ENCODE data around the gene ARMC7.
A peak's percentile ranks its signal among the peaks of the same experiment; 100 is the strongest.
"Not testable (repeated sequence)": the region's sequence is repeated elsewhere in the genome, so short reads cannot be mapped to it uniquely, and the experiment has no call there.

ARMC7 gene

GRCh38 chr17:75130059-75130631, 20.4 kb downstream of the ARMC7 start:
- no peak for DNase-seq

DNA sequence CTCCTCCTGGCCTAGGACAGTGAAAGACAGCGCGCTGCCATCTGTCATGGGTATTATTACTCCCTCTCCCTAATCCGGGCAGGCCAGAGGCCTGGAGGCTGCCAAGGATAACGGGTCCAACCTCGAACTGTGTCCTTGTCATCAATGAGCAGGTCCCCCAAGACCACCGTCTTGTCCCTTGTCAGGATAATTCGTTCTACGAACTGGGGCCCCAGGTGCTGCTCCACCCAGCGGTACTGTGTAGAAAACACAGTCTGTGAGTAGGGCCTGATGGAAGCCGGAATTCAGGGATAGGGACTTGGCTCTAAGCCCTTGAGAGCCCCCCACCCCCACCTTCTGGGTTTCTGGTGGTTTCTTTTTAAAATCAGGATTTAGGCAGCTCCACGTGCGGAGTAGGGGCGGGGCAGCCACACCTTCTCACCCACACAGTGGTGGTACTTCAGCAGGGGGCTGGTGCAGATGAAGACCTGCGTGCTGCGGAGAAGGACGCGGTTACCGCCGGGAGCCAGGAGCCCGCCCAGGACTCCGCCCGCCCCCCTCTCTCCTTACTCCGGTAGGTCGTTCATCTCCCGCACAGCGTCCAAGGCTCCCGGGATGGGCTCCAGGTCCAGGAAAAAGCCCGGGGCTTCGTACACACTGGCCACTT, 21.0 kb downstream of the ARMC7 start:
- peak in 3 of 5 experiments; percentile 18 to 63 (median 32) for DNase-seq

DNA sequence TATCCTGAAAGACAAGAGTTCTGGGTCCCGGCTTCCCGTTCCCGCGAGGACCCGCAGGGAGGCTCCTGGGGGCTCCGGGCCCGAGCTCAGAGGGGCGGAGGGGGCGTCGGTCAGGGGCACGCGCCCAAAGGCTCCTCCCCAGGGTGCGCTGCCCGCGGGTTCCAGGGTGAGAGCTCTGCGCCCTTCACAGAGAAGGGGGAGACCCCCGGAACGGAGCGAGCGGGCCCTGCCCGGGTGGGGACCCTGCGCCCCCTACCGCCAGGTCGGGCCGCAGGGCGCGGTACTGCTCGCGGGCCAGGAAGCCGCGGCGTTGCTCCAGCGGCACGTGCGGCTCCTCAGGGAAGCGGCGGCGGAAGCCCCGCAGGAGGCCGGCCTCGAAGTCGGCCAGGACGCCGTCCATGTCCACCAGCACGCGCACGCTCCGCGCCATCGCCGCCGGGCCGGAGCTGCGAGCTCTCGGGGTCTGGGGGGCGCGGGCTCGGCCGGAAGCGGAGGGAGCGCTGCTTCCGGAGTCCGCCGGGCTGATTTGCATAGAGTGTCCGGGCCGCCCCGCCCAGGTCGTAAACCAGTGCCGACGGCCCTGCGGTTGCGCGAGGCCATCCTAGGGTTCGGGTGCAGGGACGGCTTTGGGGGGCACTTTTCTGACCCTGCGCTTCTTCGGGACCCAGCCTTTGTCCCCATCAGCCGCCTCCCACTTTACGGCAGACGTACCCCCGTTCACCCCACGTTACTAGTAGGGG, 21.7 kb downstream of the ARMC7 start, which contains the start of gene NT5C:
Gene NT5C (minus strand): TSS at position 465 of the 740 bp plus-strand sequence. CDS start 35 bp downstream, at position 430.
- DNase-seq = peak; percentile 31 to 77 (median 39)

DNA sequence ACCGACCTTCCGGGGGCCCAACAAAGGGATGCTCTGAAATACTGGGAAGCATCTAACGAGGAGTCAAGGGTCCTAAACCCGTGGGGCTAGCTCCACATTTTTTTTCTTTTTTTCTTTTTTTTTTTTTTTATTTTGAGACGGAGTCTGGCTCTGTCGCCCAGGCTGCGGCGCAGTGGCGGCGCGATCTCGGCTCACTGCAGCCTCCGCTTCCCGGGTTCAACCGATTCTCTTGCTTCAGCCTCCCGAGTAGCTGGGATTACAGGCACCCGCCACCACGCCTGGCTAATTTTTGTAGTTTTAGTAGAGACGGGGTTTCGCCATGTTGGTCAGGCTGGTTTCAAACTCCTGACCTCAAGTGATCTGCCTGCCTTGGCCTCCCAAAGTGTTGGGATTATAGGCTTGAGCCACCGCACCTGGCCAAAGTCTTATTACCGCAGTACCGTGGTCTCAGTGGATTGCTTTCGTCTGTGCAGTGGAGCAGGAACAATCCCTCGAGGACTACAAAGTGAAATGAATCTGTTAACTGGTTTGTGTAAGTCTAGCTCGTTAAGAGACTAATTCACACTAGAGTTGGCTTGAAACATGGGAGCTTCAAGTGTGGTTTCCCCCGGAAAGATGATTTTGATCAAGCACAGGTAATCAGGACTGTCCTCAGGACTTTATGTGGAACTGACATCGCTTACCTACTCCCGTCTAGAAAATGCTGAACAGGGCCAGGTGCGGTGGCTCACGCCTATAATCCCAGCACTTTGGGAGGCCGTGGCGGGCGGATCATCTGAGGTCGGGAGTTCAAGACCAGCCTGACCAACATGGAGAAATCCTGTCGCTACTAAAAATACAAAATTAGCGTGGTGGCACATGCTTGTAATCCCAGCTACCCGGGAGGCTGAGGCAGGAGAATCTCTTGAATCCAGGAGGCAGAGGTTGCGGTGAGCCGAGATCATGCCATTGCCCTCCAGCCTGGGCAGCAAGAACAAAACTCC, 22.5 kb downstream of the ARMC7 start:
- DNase-seq = not testable (repeated sequence)

- no peak for DNase-seq
These were observed 23.2 kb downstream of the ARMC7 start for GRCh38 chr17:75133001-75133400.

DNA sequence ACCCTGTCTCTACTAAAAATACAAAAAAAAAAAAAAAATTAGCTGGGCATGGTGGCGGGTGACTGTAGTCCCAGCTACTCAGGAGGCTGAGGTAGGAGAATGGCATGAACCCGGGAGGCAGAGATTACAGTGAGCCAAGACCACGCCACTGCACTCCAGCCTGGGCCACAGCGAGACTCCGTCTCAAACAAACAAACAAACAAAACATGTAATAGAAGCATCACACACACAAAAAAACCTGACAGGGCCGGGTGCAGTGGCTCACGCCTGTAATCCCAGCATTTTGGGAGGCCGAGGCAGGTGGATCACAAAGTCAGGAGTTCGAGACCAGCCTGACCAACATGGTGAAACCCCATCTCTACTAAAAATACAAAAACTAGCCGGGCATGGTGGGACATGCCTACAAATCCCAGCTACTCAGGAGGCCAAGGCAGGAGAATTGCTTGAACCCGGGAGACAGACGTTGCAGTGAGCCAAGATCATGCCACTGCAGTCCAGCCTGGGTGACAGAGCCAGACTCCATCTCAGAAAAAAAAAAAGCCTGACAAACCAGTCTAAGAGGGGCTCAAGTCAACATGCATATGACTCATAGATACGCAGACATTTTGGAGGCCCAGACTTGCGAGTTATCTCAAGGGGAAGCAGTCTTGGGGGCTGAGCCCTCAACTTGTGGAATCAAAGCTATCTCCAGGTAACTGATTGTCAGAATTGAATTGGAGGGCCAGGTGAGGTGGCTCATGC, 24.0 kb downstream of the ARMC7 start:
- not testable (repeated sequence) for DNase-seq

DNA sequence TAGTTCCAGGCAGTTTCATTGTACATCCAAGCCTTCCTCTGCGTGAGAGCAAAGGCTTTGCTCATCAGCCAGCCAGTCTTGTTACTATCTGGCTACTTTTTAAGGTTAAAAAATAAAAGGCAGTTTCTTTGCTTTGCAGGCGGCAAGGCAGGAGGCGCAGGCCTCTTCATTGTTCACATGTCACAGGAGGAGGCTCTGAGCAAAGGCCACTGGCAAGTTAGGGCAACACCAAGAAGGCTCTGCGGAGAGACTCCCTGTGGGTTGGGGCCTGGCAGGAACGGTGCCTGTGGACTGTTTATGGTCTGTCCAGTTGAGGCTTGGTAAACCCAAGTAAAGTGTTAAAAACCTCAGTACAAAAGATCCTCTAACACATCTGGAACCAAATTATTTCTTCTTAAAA, 25.7 kb downstream of the ARMC7 start:
- DNase-seq = no peak

DNA sequence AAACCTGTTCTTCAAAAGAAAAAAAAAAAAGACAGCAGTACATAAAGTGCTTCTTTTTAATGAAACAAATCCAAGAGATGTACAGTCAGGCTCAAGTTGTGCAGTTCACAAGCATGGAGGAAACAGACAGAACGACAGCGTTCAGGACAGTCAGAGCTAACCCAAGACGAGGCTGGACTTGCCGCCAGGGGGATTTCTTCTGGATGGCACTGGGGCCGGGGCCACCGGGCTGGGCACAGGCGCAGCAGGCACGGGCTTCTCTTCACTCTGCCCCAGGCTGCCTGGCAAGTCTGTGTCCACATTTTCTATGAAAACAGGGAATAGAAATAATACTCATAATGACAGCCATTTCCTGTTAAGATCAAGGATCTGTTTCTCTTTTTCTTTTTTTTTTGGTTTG, 26.2 kb downstream of the ARMC7 start:
- DNase-seq = no peak

DNA sequence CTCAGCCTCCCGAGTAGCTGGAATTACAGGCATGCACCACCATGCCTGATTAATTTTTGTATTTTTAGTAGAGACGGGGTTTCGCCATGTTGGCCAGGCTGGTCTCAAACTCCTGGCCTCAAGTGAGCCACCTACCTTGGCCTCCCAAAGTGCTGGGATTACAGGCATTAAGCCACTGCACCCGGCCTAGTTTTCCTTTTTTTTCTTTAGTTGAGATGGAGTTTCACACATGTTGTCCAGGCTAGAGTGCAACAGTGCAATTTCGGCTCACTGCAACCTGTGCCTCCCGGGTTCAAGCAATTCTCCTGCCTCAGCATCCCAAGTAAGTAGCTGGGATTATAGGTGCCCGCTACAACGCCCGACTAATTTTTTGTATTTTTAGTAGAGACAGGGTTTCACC, 28.0 kb downstream of the ARMC7 start:
- not testable (repeated sequence) for DNase-seq

DNA sequence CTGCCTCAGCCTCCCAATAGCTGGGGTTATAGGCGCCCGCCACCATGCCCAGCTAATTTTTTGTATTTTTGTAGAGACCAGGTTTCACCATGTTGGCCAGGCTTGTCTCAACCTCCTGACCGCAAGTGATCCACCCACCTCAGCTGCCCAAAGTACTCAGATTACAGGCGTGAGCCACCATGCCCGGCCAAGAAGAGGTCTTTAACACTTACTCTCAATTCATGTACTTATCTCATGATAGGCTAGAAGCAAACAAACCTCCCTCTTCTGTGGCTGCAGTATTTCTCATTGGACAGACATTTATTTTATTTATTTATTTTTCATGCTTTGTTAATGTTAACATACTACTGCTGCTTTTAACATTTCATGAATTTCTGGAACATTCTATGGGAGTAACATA, 28.8 kb downstream of the ARMC7 start:
- DNase-seq = no peak

GRCh38 chr17:75142236-75142971, 32.6 kb downstream of the ARMC7 start:
- DNase-seq = no peak

DNA sequence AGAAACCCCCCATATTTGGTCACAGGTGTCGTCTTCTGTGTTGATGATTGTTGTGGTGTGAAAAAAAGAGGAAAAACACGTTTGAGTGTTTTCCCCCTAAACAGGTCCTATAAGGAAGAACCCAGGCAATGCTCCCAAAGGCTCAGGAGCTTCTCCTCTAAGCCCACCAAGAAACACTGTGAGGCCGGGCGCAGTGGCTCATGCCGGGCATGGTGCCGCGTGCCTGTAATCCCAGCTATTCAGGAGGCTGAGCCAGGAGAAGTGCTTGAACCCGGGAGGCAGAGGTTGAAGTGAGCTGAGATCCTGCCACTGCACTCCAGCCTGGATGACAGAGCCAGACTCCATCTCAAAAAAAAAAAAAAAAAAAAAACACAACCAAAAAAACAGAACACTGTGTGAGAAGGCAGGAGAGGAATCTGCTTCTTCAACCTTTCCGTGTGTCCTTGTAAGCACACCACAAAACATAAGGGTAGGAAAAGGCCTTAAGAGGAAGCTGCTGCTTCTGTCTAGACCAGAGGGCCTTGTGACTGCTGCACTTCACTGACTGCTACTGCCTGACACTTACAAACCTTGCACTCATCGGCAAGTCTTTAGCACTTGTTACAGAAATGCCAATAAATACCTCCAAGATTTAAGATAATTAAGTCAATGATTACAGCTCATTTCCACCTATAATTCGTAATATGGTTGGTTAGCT, 35.2 kb downstream of the ARMC7 start:
- DNase-seq = no peak

- no peak for DNase-seq
These were observed 36.8 kb downstream of the ARMC7 start for GRCh38 chr17:75146592-75146991.

DNA sequence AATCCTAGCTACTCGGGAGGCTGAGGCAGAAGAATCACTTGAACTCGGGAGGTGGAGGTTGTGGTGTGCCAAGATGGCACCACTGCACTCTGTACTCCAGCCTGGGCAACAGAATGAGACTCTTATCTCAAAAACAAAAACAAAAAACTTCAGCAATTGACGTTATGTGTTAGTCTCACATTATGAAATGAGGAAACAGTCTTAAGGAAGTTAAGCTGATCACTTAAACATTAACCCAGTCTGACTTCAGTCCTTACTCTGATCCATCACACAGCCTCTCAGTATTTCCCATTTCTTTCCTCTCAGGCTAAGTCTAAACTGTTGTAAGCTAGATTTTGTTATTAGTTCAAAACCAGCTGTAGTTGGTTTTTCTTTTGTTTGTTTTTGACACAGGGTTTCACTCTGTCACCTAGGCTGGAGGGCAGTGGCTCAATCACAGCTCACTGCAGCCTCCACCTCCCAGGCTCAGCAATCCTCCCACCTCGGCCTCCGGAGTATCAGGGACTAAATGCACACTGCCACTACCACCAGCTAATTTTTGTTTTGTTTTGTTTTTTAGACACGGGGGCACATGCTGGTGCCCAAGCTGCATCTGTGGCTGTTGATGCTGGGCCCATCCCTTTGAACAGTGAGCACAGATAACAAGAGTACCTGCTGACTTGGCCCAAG, 38.2 kb downstream of the ARMC7 start:
- no peak for DNase-seq

GRCh38 chr17:75151930-75152329, 42.2 kb downstream of the ARMC7 start:
- peak in 1 of 5 experiments; percentile 58 for DNase-seq

GRCh38 chr17:75152523-75152921, 42.8 kb downstream of the ARMC7 start:
- no peak for DNase-seq

DNA sequence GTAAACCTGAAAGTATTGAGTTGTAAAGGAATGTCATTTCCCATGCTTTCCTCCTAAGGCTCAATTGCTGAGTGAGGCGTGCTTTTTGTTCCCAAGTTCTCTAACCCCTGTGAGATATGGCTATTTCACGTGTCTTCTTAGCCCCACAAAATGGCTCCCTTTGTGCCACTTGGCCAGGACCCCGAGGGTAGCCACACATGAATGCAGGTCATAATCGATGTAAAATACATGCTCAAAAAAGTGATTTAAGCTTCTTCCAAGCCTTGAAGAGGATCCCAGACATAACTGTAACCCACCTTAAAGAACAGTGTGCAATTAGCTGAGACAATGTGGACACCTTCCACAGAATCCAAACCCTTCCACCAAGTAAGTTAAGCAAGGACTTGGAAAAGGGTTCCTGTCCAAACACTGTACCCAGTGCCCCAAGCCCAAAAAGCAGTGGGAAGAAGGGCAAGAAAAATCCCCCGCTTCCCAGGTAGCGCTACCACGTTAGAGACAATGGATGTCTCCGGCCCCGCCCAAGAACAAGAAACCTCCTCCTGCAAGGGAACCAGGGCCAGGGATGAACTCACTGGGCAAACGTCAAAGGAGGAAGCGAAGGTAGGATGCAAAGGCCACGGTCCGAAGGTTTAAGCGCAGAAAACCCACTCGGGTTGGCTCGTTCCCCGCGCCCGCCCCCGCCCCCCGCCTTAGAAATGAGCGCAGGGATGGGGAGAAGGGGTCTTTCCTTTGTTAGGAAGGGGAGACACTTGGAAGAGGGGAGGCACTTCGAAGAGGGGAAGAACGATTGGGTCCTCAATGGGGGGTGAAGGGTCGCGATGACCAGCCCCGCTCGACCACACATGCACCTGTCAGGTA, 43.4 kb downstream of the ARMC7 start:
- DNase-seq = peak in 1 of 5 experiments; percentile 28

DNA sequence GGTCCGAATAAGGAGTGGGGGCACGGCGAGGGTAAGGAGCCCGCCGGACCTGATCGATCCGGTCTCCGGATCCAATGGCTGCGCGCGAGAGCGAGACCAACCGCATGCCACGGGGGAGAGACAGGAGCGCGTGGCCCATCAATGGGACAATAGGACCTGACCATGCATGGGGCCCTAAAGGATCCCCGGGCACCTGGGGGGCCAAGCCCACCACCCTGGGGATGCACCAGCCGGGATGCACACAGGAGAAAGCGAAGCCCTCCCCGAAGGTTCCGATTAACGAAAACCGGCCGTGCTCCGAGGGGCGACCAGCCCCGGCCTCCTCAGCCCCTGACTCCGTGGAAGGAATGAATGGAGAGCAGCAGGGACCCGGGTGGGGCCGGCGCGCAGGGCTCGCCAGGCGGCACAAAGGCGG, 44.0 kb downstream of the ARMC7 start:
- DNase-seq = no peak

All from T-helper 2 cell (primary cell).